Caco-2 (cell line): Measurements from ENCODE around the gene SERPINB12. TPM values are rescaled to one million over a fixed set of nuclear protein-coding genes. Genes with fewer than 3 reads are reported as not detected.

Source experiments
- BruUV-seq: library from RNA; stranded (reverse); fragments of 400-500 nt; replicated peaks from 2 replicates; lab custom pipeline; 2021; lab: Mats Ljungman, UMichigan
- CTCF ChIA-PET: fragments of 300-600 bp; sonication (Branson Sonifier 250); formaldehyde crosslinking; loops from one replicate; lab custom pipeline; 2022; ENCODE audit warnings: antibody characterized with exemption; lab: Charles Lee
- POLR2A ChIA-PET: fragments of 300-600 bp; sonication (Branson Sonifier 250); formaldehyde crosslinking; loops from one replicate; lab custom pipeline; 2022; ENCODE audit warnings: antibody characterized with exemption; lab: Charles Lee
- DNase-seq, 2 experiments: peaks; one replicate each; pipeline versions ENCODE4 v3.0.0 to v3.0.0-alpha.2; 2020 to 2022
- H3K27me3 ChIP-seq: replicated peaks from 2 replicates; pipeline ENCODE4 v1.6.0; 2011; ENCODE audit warnings: low read length; ENCODE audit not compliant: control insufficient read depth, insufficient read depth
- H3K36me3 ChIP-seq: 2 replicates; pipeline ENCODE4 v1.5.1; 2011; ENCODE audit warnings: low read length; ENCODE audit not compliant: control insufficient read depth, insufficient read depth
- H3K4me1 ChIP-seq: fragments of 250-450 bp; sonication (Bioruptor Pico); 2 replicates; pipeline ENCODE4 v1.5.1; 2020; ENCODE audit warnings: mild to moderate bottlenecking
- H3K4me3 ChIP-seq: 2 replicates; pipeline ENCODE4 v1.5.1; 2011; ENCODE audit warnings: low read depth, mild to moderate bottlenecking, control low read depth, low read length
- H3K9me3 ChIP-seq: fragments of 250-450 bp; sonication (Bioruptor Pico); 2 replicates; pipeline ENCODE4 v1.5.1; 2020; ENCODE audit warnings: mild to moderate bottlenecking, moderate library complexity
- H3K27ac Mint-ChIP-seq: one replicate; pipeline ENCODE4 v1.8.0; 2022; ENCODE audit warnings: mixed read lengths; ENCODE audit not compliant: unreplicated experiment
- H3K27me3 Mint-ChIP-seq: one replicate; pipeline ENCODE4 v1.8.0; 2022; ENCODE audit warnings: mixed read lengths; ENCODE audit not compliant: insufficient read depth, unreplicated experiment
- H3K36me3 Mint-ChIP-seq: one replicate; pipeline ENCODE4 v1.8.0; 2022; ENCODE audit warnings: mild to moderate bottlenecking, mixed read lengths; ENCODE audit not compliant: insufficient read depth, unreplicated experiment
- H3K4me1 Mint-ChIP-seq: one replicate; pipeline ENCODE4 v1.8.0; 2022; ENCODE audit warnings: low read depth, mixed read lengths; ENCODE audit not compliant: unreplicated experiment
- H3K4me3 Mint-ChIP-seq: one replicate; pipeline ENCODE4 v1.8.0; 2022; ENCODE audit warnings: mild to moderate bottlenecking, moderate library complexity, mixed read lengths; ENCODE audit not compliant: unreplicated experiment
- H3K9me3 Mint-ChIP-seq: one replicate; pipeline ENCODE4 v1.8.0; 2022; ENCODE audit warnings: mixed read lengths; ENCODE audit not compliant: unreplicated experiment
- intact Hi-C: fragments of 100-400 bp; cut with micrococcal nuclease; formaldehyde crosslinking; loops from one replicate; pipeline ENCODE4 v1.10.0; 2022; ENCODE audit not compliant: unreplicated experiment
- total RNA-seq: library from RNA; stranded (reverse); gene quantifications from 2 replicates; pipeline ENCODE4 v1.2.3, GENCODE V29; 2022
- TF ChIP-seq, protein P1 (sequence below), 2 experiments: fragments of 200-600 bp in 1 of 2; IDR thresholded peaks; 1 replicate in 1 of 2; 2 replicates in 1 of 2; pipeline versions ENCODE4 v1.5.1 to v1.8.0; 2011 to 2022; ENCODE audit warnings: antibody characterized with exemption in 1 of 2, control low read depth in 1 of 2, inconsistent platforms in 1 of 2, low read depth in 1 of 2, low read length in 1 of 2, mild to moderate bottlenecking in 1 of 2, moderate library complexity in 1 of 2; ENCODE audit not compliant: insufficient read depth in 1 of 2, severe bottlenecking in 1 of 2, unreplicated experiment in 1 of 2

SERPINB12 gene
- total RNA-seq, 1 experiment from 2014 or later: not detected

DNA sequence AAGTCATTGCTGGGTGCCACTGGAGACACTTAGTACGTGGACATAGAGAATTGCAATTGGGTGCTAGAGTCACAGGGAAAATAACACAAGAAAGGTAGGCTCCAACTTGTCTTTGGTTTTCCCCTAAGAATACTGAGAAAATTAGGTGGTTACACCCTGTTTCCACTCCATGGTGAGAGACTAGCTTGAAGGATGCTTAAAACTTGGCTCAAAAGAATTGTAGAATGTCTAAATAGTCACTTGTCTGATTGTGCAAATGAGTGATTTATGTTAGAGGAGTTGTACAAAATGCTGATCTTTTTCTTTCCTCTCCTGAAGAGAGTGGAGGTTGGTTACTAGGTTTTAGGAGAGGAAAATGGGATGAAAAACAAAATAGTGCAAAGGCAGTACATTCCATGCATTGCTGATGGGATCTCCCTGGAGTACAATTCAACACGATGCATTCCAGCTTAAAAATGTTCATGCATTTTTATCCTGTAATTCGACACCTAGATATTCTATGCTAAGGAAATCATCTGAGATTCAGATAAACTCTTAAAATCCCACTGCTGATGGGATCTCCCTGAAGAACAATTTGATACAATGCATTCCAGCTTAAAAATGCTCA, 2.2 kb upstream of the SERPINB12 start:
- ChIA-PET CTCF (no interaction called here), POLR2A (no interaction called here)
- TF ChIP-seq, protein P1, sequence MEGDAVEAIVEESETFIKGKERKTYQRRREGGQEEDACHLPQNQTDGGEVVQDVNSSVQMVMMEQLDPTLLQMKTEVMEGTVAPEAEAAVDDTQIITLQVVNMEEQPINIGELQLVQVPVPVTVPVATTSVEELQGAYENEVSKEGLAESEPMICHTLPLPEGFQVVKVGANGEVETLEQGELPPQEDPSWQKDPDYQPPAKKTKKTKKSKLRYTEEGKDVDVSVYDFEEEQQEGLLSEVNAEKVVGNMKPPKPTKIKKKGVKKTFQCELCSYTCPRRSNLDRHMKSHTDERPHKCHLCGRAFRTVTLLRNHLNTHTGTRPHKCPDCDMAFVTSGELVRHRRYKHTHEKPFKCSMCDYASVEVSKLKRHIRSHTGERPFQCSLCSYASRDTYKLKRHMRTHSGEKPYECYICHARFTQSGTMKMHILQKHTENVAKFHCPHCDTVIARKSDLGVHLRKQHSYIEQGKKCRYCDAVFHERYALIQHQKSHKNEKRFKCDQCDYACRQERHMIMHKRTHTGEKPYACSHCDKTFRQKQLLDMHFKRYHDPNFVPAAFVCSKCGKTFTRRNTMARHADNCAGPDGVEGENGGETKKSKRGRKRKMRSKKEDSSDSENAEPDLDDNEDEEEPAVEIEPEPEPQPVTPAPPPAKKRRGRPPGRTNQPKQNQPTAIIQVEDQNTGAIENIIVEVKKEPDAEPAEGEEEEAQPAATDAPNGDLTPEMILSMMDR (IDR thresholded peaks at IDR 0.05; ENCODE audit: insufficient read depth in 1 of 2, low read depth in 1 of 2, low read length in 1 of 2, severe bottlenecking in 1 of 2, unreplicated experiment in 1 of 2): no peak
- H3K4me1 Mint-ChIP-seq: no peaks in the 10 kb centered on the region
- Histone ChIP-seq H3K4me3 (no peak overlapping the region), H3K9me3 (no peaks in the 10 kb centered on the region), H3K4me1 (no peaks in the 10 kb centered on the region), H3K36me3 (no peaks in the 10 kb centered on the region), H3K27me3 (no peaks in the 10 kb centered on the region)
- no peaks in the 10 kb centered on the region for H3K36me3 Mint-ChIP-seq
- no peak for DNase-seq
- no peak overlapping the region for H3K4me3 Mint-ChIP-seq
- H3K27ac Mint-ChIP-seq: no peak overlapping the region
- intact Hi-C loops: no loop called here
- no TSS peak for BruUV-seq
- peaks cover 2% of the 10 kb centered on the region for H3K27me3 Mint-ChIP-seq
- no peaks in the 10 kb centered on the region for H3K9me3 Mint-ChIP-seq

DNA sequence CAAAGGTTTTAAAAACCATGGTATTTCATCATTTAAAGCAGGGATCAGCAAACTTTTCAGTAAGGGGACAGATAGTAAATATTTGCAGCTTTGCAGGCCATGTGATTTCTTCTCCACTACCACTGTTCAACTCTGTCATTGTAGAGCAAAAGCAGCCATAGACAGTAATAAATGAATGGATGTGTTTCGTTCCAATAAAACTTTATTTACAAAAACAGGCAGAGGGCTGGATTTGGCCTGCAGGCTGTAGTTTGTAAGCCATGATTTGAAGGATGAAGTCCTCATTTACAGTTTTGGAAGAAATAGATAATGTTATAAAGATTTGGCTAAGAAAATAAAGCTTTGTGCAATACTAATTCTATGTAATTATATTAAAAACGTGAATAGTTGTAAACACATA, 1.8 kb downstream of the SERPINB12 start:
- H3K36me3 Mint-ChIP-seq: no peaks in the 10 kb centered on the region
- DNase-seq: no peak
- CTCF ChIA-PET: no interaction called here
- Histone ChIP-seq H3K27me3 (no peaks in the 10 kb centered on the region), H3K4me1 (no peaks in the 10 kb centered on the region), H3K36me3 (no peaks in the 10 kb centered on the region), H3K9me3 (no peaks in the 10 kb centered on the region), H3K4me3 (no peak overlapping the region)
- no TSS peak for BruUV-seq
- intact Hi-C loops: no loop called here
- H3K4me3 Mint-ChIP-seq: no peak overlapping the region
- no peaks in the 10 kb centered on the region for H3K9me3 Mint-ChIP-seq
- peaks cover 2% of the 10 kb centered on the region for H3K27me3 Mint-ChIP-seq
- POLR2A ChIA-PET: no interaction called here
- TF ChIP-seq, protein P1 (IDR thresholded peaks at IDR 0.05; ENCODE audit: insufficient read depth in 1 of 2, low read depth in 1 of 2, low read length in 1 of 2, severe bottlenecking in 1 of 2, unreplicated experiment in 1 of 2): no peak
- no peak overlapping the region for H3K27ac Mint-ChIP-seq
- H3K4me1 Mint-ChIP-seq: no peaks in the 10 kb centered on the region

- Histone ChIP-seq H3K36me3 (no peaks in the 10 kb centered on the region), H3K4me1 (no peaks in the 10 kb centered on the region), H3K27me3 (no peaks in the 10 kb centered on the region), H3K4me3 (no peak overlapping the region), H3K9me3 (no peaks in the 10 kb centered on the region)
- Mint-ChIP-seq H3K4me3 (no peak overlapping the region), H3K36me3 (no peaks in the 10 kb centered on the region), H3K27me3 (peaks cover 2% of the 10 kb centered on the region), H3K9me3 (no peaks in the 10 kb centered on the region), H3K27ac (no peak overlapping the region), H3K4me1 (no peaks in the 10 kb centered on the region)
- TF ChIP-seq, protein P1 (IDR thresholded peaks at IDR 0.05; ENCODE audit: insufficient read depth in 1 of 2, low read depth in 1 of 2, low read length in 1 of 2, severe bottlenecking in 1 of 2, unreplicated experiment in 1 of 2): no peak
- ChIA-PET POLR2A (no interaction called here), CTCF (no interaction called here)
- no peak for DNase-seq
- intact Hi-C loops: no loop called here
- BruUV-seq: no TSS peak
Observed at GRCh38 chr18:63545000-63545399, 2.8 kb downstream of the SERPINB12 start.
